GM23338 (cell line): ENCODE measurements around the gene DVL1. TPM values are rescaled to one million over a fixed set of nuclear protein-coding genes. Genes with fewer than 3 reads are reported as not detected.
A peak's percentile ranks its signal among the peaks of the same experiment; 100 is the strongest.

ENCODE experiments used
- ATAC-seq: fragments of 200-7000 bp; cut with Tn5 transposase; 3 replicates; pipeline ENCODE4 v1.9.1; 2020
- DNase-seq: peaks from one replicate; pipeline ENCODE4 v3.0.0-alpha.2; 2015; ENCODE audit warnings: low spot score
- H2AFZ ChIP-seq: fragments of 200-600 bp; sonication (generic); 2 replicates; pipeline ENCODE4 v1.8.0; 2016; ENCODE audit warnings: antibody characterized with exemption, mild to moderate bottlenecking, moderate library complexity
- H3F3A ChIP-seq: fragments of 200-600 bp; sonication (generic); replicated peaks from 2 replicates; pipeline ENCODE4 v1.8.0; 2017; ENCODE audit warnings: antibody characterized with exemption, mixed run types, low read depth
- H3K27ac ChIP-seq: fragments of 200-600 bp; sonication (generic); 2 replicates; pipeline ENCODE4 v1.6.1; 2016; ENCODE audit warnings: low read depth
- H3K27me3 ChIP-seq: fragments of 200-600 bp; sonication (generic); 2 replicates; pipeline ENCODE4 v1.8.0; 2016; ENCODE audit warnings: mild to moderate bottlenecking, mixed run types, moderate library complexity; ENCODE audit not compliant: insufficient read depth
- H3K36me3 ChIP-seq: fragments of 200-600 bp; sonication (generic); 2 replicates; pipeline ENCODE4 v1.8.0; 2016; ENCODE audit warnings: mild to moderate bottlenecking; ENCODE audit not compliant: insufficient read depth
- H3K4me1 ChIP-seq: fragments of 200-600 bp; sonication (generic); 2 replicates; pipeline ENCODE4 v1.8.0; 2016; ENCODE audit warnings: mild to moderate bottlenecking, moderate library complexity; ENCODE audit not compliant: insufficient read depth
- H3K4me2 ChIP-seq: fragments of 200-600 bp; sonication (generic); 2 replicates; pipeline ENCODE4 v1.7.1; 2017; ENCODE audit warnings: mixed run types
- H3K4me3 ChIP-seq: fragments of 200-600 bp; sonication (generic); 2 replicates; pipeline ENCODE4 v1.6.1; 2016; ENCODE audit warnings: mixed run types
- H3K79me2 ChIP-seq: fragments of 200-600 bp; sonication (generic); replicated peaks from 2 replicates; pipeline ENCODE4 v1.8.0; 2017; ENCODE audit warnings: mild to moderate bottlenecking; ENCODE audit not compliant: insufficient read depth
- H3K9me2 ChIP-seq: fragments of 200-600 bp; sonication (generic); 2 replicates; pipeline ENCODE4 v1.8.0; 2017; ENCODE audit not compliant: insufficient read depth
- H4K20me1 ChIP-seq: fragments of 200-600 bp; sonication (generic); replicated peaks from 2 replicates; pipeline ENCODE4 v1.8.0; 2017; ENCODE audit warnings: mild to moderate bottlenecking; ENCODE audit not compliant: insufficient read depth
- H3K27ac Mint-ChIP-seq: 2 replicates; pipeline ENCODE4 v1.8.0; 2020; ENCODE audit warnings: inconsistent platforms, mild to moderate bottlenecking, moderate library complexity, mixed read lengths
- H3K27me3 Mint-ChIP-seq: 3 replicates; pipeline ENCODE4 v1.8.0; 2022; ENCODE audit warnings: low read depth, mild to moderate bottlenecking, moderate library complexity, mixed read lengths, inconsistent platforms; ENCODE audit not compliant: insufficient read depth, poor library complexity
- H3K36me3 Mint-ChIP-seq: 3 replicates; pipeline ENCODE4 v1.8.0; 2021; ENCODE audit warnings: low read depth, mild to moderate bottlenecking, inconsistent platforms, moderate library complexity, mixed read lengths
- H3K4me1 Mint-ChIP-seq: 3 replicates; pipeline ENCODE4 v1.8.0; 2020; ENCODE audit warnings: mild to moderate bottlenecking, inconsistent platforms, mixed read lengths
- H3K4me3 Mint-ChIP-seq: 3 replicates; pipeline ENCODE4 v1.8.0; 2021; ENCODE audit warnings: moderate library complexity, mild to moderate bottlenecking, inconsistent platforms, mixed read lengths
- H3K9me3 Mint-ChIP-seq: 3 replicates; pipeline ENCODE4 v1.8.0; 2020; ENCODE audit warnings: moderate library complexity, mild to moderate bottlenecking, inconsistent platforms, mixed read lengths
- CREB1 ChIP-seq: fragments of 250-450 bp; sonication (Bioruptor Pico); IDR thresholded peaks from 2 replicates; pipeline ENCODE4 v1.5.0; 2020; ENCODE audit warnings: low read depth, mild to moderate bottlenecking, moderate library complexity
- EZH2 ChIP-seq: fragments of 200-600 bp; sonication (generic); IDR thresholded peaks from one replicate; pipeline ENCODE4 v1.8.0; 2017; ENCODE audit warnings: antibody characterized with exemption, mild to moderate bottlenecking, low read depth; ENCODE audit not compliant: unreplicated experiment
- EZH2phosphoT487 ChIP-seq: fragments of 200-600 bp; sonication (generic); IDR thresholded peaks from one replicate; pipeline ENCODE4 v1.8.1; 2018; ENCODE audit warnings: antibody characterized with exemption; ENCODE audit not compliant: unreplicated experiment
- JUNB ChIP-seq: IDR thresholded peaks from one replicate; pipeline ENCODE4 v1.6.1; 2016; ENCODE audit warnings: antibody characterized with exemption; ENCODE audit not compliant: unreplicated experiment
- NANOG ChIP-seq: IDR thresholded peaks from 2 replicates; pipeline ENCODE4 v1.6.1; 2016; ENCODE audit warnings: antibody characterized with exemption, borderline replicate concordance
- POLR2AphosphoS5 ChIP-seq: IDR thresholded peaks from 2 replicates; pipeline ENCODE4 v1.6.1; 2016; ENCODE audit warnings: antibody characterized with exemption, low read depth
- STAT1 ChIP-seq: IDR thresholded peaks from one replicate; pipeline ENCODE4 v1.6.1; 2016; ENCODE audit warnings: antibody characterized with exemption; ENCODE audit not compliant: unreplicated experiment
- ZNF114 ChIP-seq: fragments of 250-450 bp; sonication (Bioruptor Pico); IDR thresholded peaks from 2 replicates; pipeline ENCODE4 v1.5.0; 2020; ENCODE audit warnings: mild to moderate bottlenecking, moderate library complexity
- ZNF331 ChIP-seq: fragments of 250-450 bp; sonication (Bioruptor Pico); IDR thresholded peaks from 2 replicates; pipeline ENCODE4 v1.5.0; 2020; ENCODE audit warnings: low read depth, mild to moderate bottlenecking, moderate library complexity
- polyA plus RNA-seq: library from polyadenylated mRNA; unstranded; fragments of >200 nt; fragmentation: Nextera tagmentation; extraction: Ambion mirVana; gene quantifications from 2 replicates; pipeline ENCODE4 v1.2.1, GENCODE V29; 2016
- total RNA-seq: library from RNA; depleted of rRNA; stranded (reverse); fragments of >200 nt; shearing (Covaris generic); gene quantifications from 2 replicates; pipeline ENCODE4 v1.2.3, GENCODE V29; 2014
- TF ChIP-seq, protein P1 (sequence below): IDR thresholded peaks from one replicate; pipeline ENCODE4 v1.6.1; 2018; ENCODE audit warnings: antibody characterized with exemption; ENCODE audit not compliant: unreplicated experiment
- TF ChIP-seq, protein P2 (sequence below): IDR thresholded peaks from 2 replicates; pipeline ENCODE4 v1.6.1; 2016; ENCODE audit warnings: antibody characterized with exemption
- TF ChIP-seq, protein P3 (sequence below), 2 experiments: fragments of 200-600 bp in 1 of 2; sonication (generic) in 1 of 2; conservative IDR thresholded peaks; 2 replicates each; pipeline versions ENCODE4 v1.5.1 to v1.6.1; 2016 to 2017; ENCODE audit warnings: antibody characterized with exemption in 2 of 2, low read depth in 2 of 2, mild to moderate bottlenecking in 2 of 2, moderate library complexity in 1 of 2
- TF ChIP-seq, protein P4 (sequence below): fragments of 250-450 bp; sonication (Bioruptor Pico); IDR thresholded peaks from 2 replicates; pipeline ENCODE4 v1.5.0; 2020; ENCODE audit warnings: mild to moderate bottlenecking, moderate library complexity

DVL1 gene
- total and polyA plus RNA-seq, 2 experiments from 2014 or later, result 13.5 to 69.7 TPM

DNA sequence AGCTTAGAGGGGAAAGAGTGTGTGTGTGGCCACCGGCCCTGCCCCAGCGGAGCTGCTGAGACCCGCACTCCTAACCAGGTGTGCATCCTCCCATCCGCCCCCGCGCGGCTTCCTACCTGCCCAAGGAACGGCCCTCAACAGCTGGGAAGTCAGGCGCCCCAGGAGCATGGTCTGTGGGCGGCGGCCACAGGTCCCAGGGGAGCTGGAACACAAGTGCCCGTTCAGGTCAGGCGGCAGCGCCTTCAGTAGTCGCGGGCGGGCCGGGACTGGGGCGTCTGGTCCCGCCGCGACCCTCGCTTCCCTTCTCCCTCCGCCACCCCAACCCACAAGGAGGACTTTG, 25.3 kb upstream of the DVL1 start:
- peaks cover 5% of the 10 kb centered on the region for H3K27me3 Mint-ChIP-seq
- H3K4me1 Mint-ChIP-seq, result peaks cover 7% of the 10 kb centered on the region
- peak overlapping the region; percentile 88 for H3K4me2 ChIP-seq
- no peaks in the 10 kb centered on the region; the same call in 2 of the 3 replicates for H3K9me3 Mint-ChIP-seq
- H3F3A ChIP-seq, result peaks cover 19% of the 10 kb centered on the region
- H2AFZ ChIP-seq, result no peak overlapping the region
- H3K27me3 ChIP-seq, result no peaks in the 10 kb centered on the region
- peaks cover 12% of the 10 kb centered on the region for H4K20me1 ChIP-seq
- peak overlapping the region; percentile 70; the same call in 1 of the 2 replicates for H3K27ac ChIP-seq
- ATAC-seq (no peak; the same call in 2 of the 3 replicates), DNase-seq (peak; percentile 40)
- no peaks in the 10 kb centered on the region for H3K9me2 ChIP-seq
- TF ChIP-seq CREB1 (CRISPR knock-in tag) (no peak), ZNF331 (CRISPR knock-in tag) (no peak), NANOG (no peak), ZNF114 (no peak), EZH2phosphoT487 (no peak), JUNB (no peak), STAT1 (no peak), POLR2AphosphoS5 (no peak), EZH2 (no peak)
- TF ChIP-seq, protein P1, sequence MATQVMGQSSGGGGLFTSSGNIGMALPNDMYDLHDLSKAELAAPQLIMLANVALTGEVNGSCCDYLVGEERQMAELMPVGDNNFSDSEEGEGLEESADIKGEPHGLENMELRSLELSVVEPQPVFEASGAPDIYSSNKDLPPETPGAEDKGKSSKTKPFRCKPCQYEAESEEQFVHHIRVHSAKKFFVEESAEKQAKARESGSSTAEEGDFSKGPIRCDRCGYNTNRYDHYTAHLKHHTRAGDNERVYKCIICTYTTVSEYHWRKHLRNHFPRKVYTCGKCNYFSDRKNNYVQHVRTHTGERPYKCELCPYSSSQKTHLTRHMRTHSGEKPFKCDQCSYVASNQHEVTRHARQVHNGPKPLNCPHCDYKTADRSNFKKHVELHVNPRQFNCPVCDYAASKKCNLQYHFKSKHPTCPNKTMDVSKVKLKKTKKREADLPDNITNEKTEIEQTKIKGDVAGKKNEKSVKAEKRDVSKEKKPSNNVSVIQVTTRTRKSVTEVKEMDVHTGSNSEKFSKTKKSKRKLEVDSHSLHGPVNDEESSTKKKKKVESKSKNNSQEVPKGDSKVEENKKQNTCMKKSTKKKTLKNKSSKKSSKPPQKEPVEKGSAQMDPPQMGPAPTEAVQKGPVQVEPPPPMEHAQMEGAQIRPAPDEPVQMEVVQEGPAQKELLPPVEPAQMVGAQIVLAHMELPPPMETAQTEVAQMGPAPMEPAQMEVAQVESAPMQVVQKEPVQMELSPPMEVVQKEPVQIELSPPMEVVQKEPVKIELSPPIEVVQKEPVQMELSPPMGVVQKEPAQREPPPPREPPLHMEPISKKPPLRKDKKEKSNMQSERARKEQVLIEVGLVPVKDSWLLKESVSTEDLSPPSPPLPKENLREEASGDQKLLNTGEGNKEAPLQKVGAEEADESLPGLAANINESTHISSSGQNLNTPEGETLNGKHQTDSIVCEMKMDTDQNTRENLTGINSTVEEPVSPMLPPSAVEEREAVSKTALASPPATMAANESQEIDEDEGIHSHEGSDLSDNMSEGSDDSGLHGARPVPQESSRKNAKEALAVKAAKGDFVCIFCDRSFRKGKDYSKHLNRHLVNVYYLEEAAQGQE, result no peak
- TF ChIP-seq, protein P2, sequence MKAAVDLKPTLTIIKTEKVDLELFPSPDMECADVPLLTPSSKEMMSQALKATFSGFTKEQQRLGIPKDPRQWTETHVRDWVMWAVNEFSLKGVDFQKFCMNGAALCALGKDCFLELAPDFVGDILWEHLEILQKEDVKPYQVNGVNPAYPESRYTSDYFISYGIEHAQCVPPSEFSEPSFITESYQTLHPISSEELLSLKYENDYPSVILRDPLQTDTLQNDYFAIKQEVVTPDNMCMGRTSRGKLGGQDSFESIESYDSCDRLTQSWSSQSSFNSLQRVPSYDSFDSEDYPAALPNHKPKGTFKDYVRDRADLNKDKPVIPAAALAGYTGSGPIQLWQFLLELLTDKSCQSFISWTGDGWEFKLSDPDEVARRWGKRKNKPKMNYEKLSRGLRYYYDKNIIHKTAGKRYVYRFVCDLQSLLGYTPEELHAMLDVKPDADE, result no peak
- TF ChIP-seq, protein P3, sequence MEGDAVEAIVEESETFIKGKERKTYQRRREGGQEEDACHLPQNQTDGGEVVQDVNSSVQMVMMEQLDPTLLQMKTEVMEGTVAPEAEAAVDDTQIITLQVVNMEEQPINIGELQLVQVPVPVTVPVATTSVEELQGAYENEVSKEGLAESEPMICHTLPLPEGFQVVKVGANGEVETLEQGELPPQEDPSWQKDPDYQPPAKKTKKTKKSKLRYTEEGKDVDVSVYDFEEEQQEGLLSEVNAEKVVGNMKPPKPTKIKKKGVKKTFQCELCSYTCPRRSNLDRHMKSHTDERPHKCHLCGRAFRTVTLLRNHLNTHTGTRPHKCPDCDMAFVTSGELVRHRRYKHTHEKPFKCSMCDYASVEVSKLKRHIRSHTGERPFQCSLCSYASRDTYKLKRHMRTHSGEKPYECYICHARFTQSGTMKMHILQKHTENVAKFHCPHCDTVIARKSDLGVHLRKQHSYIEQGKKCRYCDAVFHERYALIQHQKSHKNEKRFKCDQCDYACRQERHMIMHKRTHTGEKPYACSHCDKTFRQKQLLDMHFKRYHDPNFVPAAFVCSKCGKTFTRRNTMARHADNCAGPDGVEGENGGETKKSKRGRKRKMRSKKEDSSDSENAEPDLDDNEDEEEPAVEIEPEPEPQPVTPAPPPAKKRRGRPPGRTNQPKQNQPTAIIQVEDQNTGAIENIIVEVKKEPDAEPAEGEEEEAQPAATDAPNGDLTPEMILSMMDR (conservative IDR thresholded peaks at IDR 0.05; ENCODE audit: low read depth in 2 of 2), result no peak
- TF ChIP-seq, protein P4, sequence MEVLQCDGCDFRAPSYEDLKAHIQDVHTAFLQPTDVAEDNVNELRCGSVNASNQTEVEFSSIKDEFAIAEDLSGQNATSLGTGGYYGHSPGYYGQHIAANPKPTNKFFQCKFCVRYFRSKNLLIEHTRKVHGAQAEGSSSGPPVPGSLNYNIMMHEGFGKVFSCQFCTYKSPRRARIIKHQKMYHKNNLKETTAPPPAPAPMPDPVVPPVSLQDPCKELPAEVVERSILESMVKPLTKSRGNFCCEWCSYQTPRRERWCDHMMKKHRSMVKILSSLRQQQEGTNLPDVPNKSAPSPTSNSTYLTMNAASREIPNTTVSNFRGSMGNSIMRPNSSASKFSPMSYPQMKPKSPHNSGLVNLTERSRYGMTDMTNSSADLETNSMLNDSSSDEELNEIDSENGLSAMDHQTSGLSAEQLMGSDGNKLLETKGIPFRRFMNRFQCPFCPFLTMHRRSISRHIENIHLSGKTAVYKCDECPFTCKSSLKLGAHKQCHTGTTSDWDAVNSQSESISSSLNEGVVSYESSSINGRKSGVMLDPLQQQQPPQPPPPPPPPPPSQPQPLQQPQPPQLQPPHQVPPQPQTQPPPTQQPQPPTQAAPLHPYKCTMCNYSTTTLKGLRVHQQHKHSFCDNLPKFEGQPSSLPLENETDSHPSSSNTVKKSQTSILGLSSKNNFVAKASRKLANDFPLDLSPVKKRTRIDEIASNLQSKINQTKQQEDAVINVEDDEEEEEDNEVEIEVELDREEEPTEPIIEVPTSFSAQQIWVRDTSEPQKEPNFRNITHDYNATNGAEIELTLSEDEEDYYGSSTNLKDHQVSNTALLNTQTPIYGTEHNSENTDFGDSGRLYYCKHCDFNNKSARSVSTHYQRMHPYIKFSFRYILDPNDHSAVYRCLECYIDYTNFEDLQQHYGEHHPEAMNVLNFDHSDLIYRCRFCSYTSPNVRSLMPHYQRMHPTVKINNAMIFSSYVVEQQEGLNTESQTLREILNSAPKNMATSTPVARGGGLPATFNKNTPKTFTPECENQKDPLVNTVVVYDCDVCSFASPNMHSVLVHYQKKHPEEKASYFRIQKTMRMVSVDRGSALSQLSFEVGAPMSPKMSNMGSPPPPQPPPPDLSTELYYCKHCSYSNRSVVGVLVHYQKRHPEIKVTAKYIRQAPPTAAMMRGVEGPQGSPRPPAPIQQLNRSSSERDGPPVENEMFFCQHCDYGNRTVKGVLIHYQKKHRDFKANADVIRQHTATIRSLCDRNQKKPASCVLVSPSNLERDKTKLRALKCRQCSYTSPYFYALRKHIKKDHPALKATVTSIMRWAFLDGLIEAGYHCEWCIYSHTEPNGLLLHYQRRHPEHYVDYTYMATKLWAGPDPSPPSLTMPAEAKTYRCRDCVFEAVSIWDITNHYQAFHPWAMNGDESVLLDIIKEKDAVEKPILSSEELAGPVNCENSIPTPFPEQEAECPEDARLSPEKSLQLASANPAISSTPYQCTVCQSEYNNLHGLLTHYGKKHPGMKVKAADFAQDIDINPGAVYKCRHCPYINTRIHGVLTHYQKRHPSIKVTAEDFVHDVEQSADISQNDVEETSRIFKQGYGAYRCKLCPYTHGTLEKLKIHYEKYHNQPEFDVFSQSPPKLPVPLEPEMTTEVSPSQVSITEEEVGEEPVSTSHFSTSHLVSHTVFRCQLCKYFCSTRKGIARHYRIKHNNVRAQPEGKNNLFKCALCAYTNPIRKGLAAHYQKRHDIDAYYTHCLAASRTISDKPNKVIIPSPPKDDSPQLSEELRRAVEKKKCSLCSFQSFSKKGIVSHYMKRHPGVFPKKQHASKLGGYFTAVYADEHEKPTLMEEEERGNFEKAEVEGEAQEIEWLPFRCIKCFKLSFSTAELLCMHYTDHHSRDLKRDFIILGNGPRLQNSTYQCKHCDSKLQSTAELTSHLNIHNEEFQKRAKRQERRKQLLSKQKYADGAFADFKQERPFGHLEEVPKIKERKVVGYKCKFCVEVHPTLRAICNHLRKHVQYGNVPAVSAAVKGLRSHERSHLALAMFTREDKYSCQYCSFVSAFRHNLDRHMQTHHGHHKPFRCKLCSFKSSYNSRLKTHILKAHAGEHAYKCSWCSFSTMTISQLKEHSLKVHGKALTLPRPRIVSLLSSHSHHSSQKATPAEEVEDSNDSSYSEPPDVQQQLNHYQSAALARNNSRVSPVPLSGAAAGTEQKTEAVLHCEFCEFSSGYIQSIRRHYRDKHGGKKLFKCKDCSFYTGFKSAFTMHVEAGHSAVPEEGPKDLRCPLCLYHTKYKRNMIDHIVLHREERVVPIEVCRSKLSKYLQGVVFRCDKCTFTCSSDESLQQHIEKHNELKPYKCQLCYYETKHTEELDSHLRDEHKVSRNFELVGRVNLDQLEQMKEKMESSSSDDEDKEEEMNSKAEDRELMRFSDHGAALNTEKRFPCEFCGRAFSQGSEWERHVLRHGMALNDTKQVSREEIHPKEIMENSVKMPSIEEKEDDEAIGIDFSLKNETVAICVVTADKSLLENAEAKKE (CRISPR knock-in tag), result no peak
- peaks cover 9% of the 10 kb centered on the region for H3K4me1 ChIP-seq
- no peaks in the 10 kb centered on the region for H3K36me3 ChIP-seq
- peak overlapping the region; percentile 62 for H3K27ac Mint-ChIP-seq
- peak overlapping the region; percentile 96 for H3K4me3 ChIP-seq
- peaks cover 9% of the 10 kb centered on the region; the same call in 2 of the 3 replicates for H3K36me3 Mint-ChIP-seq
- peak overlapping the region; percentile 90 for H3K4me3 Mint-ChIP-seq
- H3K79me2 ChIP-seq, result peaks cover 21% of the 10 kb centered on the region
